A549 (cell line): ENCODE data around the gene FRY.

Experiments
- BHLHE40 ChIP-seq: IDR thresholded peaks from 2 replicates; pipeline ENCODE4 v1.6.1; 2012; ENCODE audit warnings: low read depth, low read length, inconsistent platforms
- CEBPB ChIP-seq, 2 experiments: fragments of >200 bp in 1 of 2; sonication (Bioruptor Twin) in 1 of 2; formaldehyde crosslinking in 1 of 2; IDR thresholded peaks; 2 replicates each; pipeline ENCODE4 v1.6.1; 2012 to 2016
- GATA3 ChIP-seq: IDR thresholded peaks from 2 replicates; pipeline ENCODE4 v1.6.1; 2012; ENCODE audit warnings: borderline replicate concordance
- HOXB5 ChIP-seq: fragments of 250-450 bp; sonication (Bioruptor Pico); IDR thresholded peaks from 2 replicates; pipeline ENCODE4 v1.5.0; 2020; ENCODE audit warnings: mild to moderate bottlenecking, moderate library complexity
- JUNB ChIP-seq: fragments of >200 bp; sonication (Bioruptor Twin); formaldehyde crosslinking; IDR thresholded peaks from 2 replicates; pipeline ENCODE4 v1.6.1; 2016
- MAZ ChIP-seq: fragments of 150-350 bp; IDR thresholded peaks from 2 replicates; pipeline ENCODE4 v1.6.1; 2014; ENCODE audit warnings: antibody characterized with exemption, low read depth, low read length, borderline replicate concordance
- POLR2A ChIP-seq: IDR thresholded peaks from 2 replicates; pipeline ENCODE4 v1.6.1; 2012; ENCODE audit warnings: mild to moderate bottlenecking, low read length
- RCOR1 ChIP-seq: fragments of 150-350 bp; IDR thresholded peaks from 2 replicates; pipeline ENCODE4 v1.6.1; 2014; ENCODE audit warnings: antibody characterized with exemption, low read length, low read depth
- RNF2 ChIP-seq: fragments of 200-600 bp; sonication (generic); IDR thresholded peaks from 2 replicates; pipeline ENCODE4 v1.6.1; 2016; ENCODE audit warnings: low read depth, mild to moderate bottlenecking, antibody characterized with exemption, moderate library complexity, borderline replicate concordance
- TFCP2L1 ChIP-seq: fragments of 250-450 bp; sonication (Bioruptor Pico); IDR thresholded peaks from 2 replicates; pipeline ENCODE4 v1.5.0; 2021; ENCODE audit warnings: mild to moderate bottlenecking
- TF ChIP-seq, protein P1 (sequence below): fragments of >200 bp; sonication (Bioruptor Twin); formaldehyde crosslinking; IDR thresholded peaks from 3 replicates; pipeline ENCODE4 v1.5.1; 2016
- TF ChIP-seq, protein P2 (sequence below): fragments of 450-650 bp; IDR thresholded peaks from 2 replicates; pipeline ENCODE4 v1.6.1; 2014; ENCODE audit warnings: antibody characterized with exemption
- TF ChIP-seq, protein P3 (sequence below): fragments of >200 bp; sonication (Bioruptor Twin); formaldehyde crosslinking; IDR thresholded peaks from 3 replicates; pipeline ENCODE4 v1.6.1; 2016

DNA sequence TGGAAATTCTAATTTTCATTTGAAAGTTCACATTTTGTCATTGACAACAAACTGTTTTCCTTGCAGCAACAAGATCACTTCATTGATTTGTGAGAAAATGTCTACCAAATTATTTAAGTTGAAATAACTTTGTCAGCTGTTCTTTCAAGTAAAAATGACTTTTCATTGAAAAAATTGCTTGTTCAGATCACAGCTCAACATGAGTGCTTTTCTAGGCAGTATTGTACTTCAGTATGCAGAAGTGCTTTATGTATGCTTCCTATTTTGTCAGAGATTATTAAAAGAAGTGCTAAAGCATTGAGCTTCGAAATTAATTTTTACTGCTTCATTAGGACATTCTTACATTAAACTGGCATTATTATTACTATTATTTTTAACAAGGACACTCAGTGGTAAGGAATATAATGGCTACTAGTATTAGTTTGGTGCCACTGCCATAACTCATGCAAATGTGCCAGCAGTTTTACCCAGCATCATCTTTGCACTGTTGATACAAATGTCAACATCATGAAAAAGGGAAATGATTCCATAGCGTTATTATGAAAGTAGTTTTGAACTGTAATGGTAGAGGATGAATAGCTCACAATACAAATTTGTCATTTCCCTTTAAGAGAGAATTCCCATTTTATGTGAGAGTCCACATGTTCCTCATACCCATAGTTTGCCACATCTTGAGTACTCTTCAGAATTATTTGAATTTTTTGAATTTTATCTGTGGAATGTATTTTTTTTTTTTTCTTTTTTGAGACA is 286.3 kb downstream of the FRY start:
- TF ChIP-seq, protein P1, sequence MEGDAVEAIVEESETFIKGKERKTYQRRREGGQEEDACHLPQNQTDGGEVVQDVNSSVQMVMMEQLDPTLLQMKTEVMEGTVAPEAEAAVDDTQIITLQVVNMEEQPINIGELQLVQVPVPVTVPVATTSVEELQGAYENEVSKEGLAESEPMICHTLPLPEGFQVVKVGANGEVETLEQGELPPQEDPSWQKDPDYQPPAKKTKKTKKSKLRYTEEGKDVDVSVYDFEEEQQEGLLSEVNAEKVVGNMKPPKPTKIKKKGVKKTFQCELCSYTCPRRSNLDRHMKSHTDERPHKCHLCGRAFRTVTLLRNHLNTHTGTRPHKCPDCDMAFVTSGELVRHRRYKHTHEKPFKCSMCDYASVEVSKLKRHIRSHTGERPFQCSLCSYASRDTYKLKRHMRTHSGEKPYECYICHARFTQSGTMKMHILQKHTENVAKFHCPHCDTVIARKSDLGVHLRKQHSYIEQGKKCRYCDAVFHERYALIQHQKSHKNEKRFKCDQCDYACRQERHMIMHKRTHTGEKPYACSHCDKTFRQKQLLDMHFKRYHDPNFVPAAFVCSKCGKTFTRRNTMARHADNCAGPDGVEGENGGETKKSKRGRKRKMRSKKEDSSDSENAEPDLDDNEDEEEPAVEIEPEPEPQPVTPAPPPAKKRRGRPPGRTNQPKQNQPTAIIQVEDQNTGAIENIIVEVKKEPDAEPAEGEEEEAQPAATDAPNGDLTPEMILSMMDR: no peak
- TF ChIP-seq JUNB (no peak), CEBPB (IDR thresholded peaks at IDR 0.05) (no peak), POLR2A (no peak), BHLHE40 (no peak), RCOR1 (no peak), RNF2 (no peak), HOXB5 (CRISPR knock-in tag) (no peak), TFCP2L1 (no peak), MAZ (no peak), GATA3 (no peak)
- TF ChIP-seq, protein P2, sequence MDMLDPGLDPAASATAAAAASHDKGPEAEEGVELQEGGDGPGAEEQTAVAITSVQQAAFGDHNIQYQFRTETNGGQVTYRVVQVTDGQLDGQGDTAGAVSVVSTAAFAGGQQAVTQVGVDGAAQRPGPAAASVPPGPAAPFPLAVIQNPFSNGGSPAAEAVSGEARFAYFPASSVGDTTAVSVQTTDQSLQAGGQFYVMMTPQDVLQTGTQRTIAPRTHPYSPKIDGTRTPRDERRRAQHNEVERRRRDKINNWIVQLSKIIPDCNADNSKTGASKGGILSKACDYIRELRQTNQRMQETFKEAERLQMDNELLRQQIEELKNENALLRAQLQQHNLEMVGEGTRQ: no peak
- TF ChIP-seq, protein P3, sequence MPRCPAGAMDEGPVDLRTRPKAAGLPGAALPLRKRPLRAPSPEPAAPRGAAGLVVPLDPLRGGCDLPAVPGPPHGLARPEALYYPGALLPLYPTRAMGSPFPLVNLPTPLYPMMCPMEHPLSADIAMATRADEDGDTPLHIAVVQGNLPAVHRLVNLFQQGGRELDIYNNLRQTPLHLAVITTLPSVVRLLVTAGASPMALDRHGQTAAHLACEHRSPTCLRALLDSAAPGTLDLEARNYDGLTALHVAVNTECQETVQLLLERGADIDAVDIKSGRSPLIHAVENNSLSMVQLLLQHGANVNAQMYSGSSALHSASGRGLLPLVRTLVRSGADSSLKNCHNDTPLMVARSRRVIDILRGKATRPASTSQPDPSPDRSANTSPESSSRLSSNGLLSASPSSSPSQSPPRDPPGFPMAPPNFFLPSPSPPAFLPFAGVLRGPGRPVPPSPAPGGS: no peak
